ENCODE data around the gene IRF2BP1. TPM values are rescaled to one million over a fixed set of nuclear protein-coding genes. Genes with fewer than 3 reads are reported as not detected.

IRF2BP1 gene
- total RNA-seq, 3 donors from 2014 or later (not counting 1 experiment from before 2014, with no cell fraction given): 16.1 to 20.3 (median 19.6) TPM

DNA sequence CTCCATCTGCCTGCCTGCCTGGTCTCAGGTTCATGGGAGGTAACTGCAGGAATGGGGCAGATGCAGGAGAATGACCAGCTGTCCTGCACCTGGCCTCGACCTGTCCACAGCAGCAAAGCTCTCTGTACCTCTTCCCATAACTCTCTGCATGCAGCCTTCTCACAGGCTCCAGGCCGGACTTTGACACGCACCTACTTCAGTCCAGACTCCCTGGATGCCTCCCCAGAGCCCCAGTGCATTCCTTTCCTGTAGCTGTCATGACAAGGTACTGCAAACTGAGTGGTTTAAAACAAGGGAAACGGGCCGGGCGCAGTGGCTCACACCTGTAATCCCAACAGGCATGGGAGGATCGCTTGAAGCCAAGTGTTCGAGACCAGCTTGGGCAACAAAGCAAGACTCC is 25.4 kb upstream of the IRF2BP1 start:
- Histone ChIP-seq H3K36me3 (ENCODE audit: control insufficient read depth, insufficient read depth, low read length) (no peaks in the 10 kb centered on the region), H3K4me1 (ENCODE audit: control insufficient read depth, insufficient read depth, low read length) (no peaks in the 10 kb centered on the region), H3K27ac (ENCODE audit: low read length) (no peak overlapping the region), H3K9me3 (ENCODE audit: control insufficient read depth, insufficient read depth, low read length) (no peaks in the 10 kb centered on the region), H3K27me3 (ENCODE audit: control insufficient read depth, insufficient read depth, low read length) (no peaks in the 10 kb centered on the region), H3K4me3 (ENCODE audit: low read length) (no peak overlapping the region)
- ATAC-seq: no peak
- Mint-ChIP-seq H3K36me3 (no peaks in the 10 kb centered on the region), H3K27ac (no peak overlapping the region), H3K9me3 (no peaks in the 10 kb centered on the region), H3K27me3 (ENCODE audit: low read depth in 2 of 2) (peaks cover 21 to 24% of the 10 kb centered on the region in 2 donors), H3K4me3 (no peak overlapping the region), H3K4me1 (no peaks in the 10 kb centered on the region)
- 84% methylated on average over 8 of the region's 8 CpGs for WGBS (ENCODE audit: insufficient coverage)
- DNase-seq: no peak
- intact Hi-C loops (cut with micrococcal nuclease): no loop called here
- TF ChIP-seq, protein P1, sequence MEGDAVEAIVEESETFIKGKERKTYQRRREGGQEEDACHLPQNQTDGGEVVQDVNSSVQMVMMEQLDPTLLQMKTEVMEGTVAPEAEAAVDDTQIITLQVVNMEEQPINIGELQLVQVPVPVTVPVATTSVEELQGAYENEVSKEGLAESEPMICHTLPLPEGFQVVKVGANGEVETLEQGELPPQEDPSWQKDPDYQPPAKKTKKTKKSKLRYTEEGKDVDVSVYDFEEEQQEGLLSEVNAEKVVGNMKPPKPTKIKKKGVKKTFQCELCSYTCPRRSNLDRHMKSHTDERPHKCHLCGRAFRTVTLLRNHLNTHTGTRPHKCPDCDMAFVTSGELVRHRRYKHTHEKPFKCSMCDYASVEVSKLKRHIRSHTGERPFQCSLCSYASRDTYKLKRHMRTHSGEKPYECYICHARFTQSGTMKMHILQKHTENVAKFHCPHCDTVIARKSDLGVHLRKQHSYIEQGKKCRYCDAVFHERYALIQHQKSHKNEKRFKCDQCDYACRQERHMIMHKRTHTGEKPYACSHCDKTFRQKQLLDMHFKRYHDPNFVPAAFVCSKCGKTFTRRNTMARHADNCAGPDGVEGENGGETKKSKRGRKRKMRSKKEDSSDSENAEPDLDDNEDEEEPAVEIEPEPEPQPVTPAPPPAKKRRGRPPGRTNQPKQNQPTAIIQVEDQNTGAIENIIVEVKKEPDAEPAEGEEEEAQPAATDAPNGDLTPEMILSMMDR (IDR thresholded peaks at IDR 0.05): no peak

DNA sequence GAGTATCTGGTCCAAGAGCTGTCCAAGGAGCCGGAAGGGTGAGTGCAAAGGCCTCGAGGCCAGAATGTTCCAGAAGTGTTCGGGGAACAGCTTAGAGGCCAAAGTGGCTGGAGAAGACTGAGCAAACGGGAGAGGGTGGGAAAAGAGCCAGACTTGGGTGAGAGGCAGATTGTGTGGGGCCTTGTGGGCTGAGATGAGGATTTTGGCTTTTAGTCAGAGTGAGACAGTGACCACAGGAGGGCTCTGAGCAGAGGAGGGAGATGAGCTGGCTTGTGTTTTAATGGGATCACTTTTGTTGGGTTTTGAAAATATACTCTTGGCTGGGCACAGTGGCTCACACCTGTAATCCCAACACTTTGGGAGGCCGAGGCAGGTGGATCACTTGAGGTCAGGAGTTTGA is 23.0 kb upstream of the IRF2BP1 start:
- TF ChIP-seq, protein P1 (IDR thresholded peaks at IDR 0.05): no peak
- peaks cover 19 to 22% of the 10 kb centered on the region in 2 donors for H3K27me3 Mint-ChIP-seq (ENCODE audit: low read depth in 2 of 2)
- Histone ChIP-seq H3K9me3 (ENCODE audit: control insufficient read depth, insufficient read depth, low read length) (no peaks in the 10 kb centered on the region), H3K27ac (ENCODE audit: low read length) (no peak overlapping the region), H3K4me1 (ENCODE audit: control insufficient read depth, insufficient read depth, low read length) (no peaks in the 10 kb centered on the region), H3K4me3 (ENCODE audit: low read length) (no peak overlapping the region), H3K36me3 (ENCODE audit: control insufficient read depth, insufficient read depth, low read length) (no peaks in the 10 kb centered on the region), H3K27me3 (ENCODE audit: control insufficient read depth, insufficient read depth, low read length) (no peaks in the 10 kb centered on the region)
- no peak overlapping the region for H3K27ac Mint-ChIP-seq
- no peak for DNase-seq
- no peak overlapping the region for H3K4me3 Mint-ChIP-seq
- no peaks in the 10 kb centered on the region for H3K9me3 Mint-ChIP-seq
- WGBS (ENCODE audit: insufficient coverage): 81% methylated on average over 5 of the region's 5 CpGs
- ATAC-seq: no peak
- H3K36me3 Mint-ChIP-seq: no peaks in the 10 kb centered on the region
- intact Hi-C loops (cut with micrococcal nuclease): no loop called here
- H3K4me1 Mint-ChIP-seq: no peaks in the 10 kb centered on the region

DNA sequence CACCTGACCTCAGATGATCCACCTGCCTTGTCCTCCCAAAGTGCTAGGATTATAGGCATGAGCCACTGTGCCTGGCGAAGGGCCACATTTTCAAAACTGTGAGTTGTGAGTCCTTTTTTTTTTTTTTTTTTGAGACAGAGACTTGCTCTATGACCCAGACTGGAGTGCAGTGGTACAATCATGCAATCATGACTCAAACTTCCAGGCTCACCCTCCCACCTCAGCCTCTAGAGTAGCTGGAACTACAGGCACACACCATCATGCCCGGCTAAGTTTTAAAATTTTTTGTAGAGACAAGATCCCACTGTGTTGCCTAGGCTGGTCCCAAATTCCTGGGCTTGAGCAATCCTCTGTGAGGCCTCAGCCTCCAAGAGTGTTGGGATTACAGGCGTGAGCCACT is 20.3 kb upstream of the IRF2BP1 start:
- DNase-seq (no peak), ATAC-seq (no peak)
- intact Hi-C loops (cut with micrococcal nuclease): no loop called here
- peaks cover 3 to 11% of the 10 kb centered on the region in 2 donors for H3K27me3 Mint-ChIP-seq (ENCODE audit: low read depth in 2 of 2)
- Histone ChIP-seq H3K27ac (ENCODE audit: low read length) (no peak overlapping the region), H3K9me3 (ENCODE audit: control insufficient read depth, insufficient read depth, low read length) (no peaks in the 10 kb centered on the region), H3K4me1 (ENCODE audit: control insufficient read depth, insufficient read depth, low read length) (peaks cover 17% of the 10 kb centered on the region), H3K36me3 (ENCODE audit: control insufficient read depth, insufficient read depth, low read length) (no peaks in the 10 kb centered on the region), H3K27me3 (ENCODE audit: control insufficient read depth, insufficient read depth, low read length) (no peaks in the 10 kb centered on the region), H3K4me3 (ENCODE audit: low read length) (no peak overlapping the region)
- WGBS (ENCODE audit: insufficient coverage): 86% methylated on average over 3 of the region's 3 CpGs
- H3K4me3 Mint-ChIP-seq: no peak overlapping the region
- H3K36me3 Mint-ChIP-seq: no peaks in the 10 kb centered on the region
- peaks cover 0 to 19% of the 10 kb centered on the region in 2 donors for H3K4me1 Mint-ChIP-seq
- H3K27ac Mint-ChIP-seq: no peak overlapping the region
- no peaks in the 10 kb centered on the region for H3K9me3 Mint-ChIP-seq
- TF ChIP-seq, protein P1 (IDR thresholded peaks at IDR 0.05): no peak

DNA sequence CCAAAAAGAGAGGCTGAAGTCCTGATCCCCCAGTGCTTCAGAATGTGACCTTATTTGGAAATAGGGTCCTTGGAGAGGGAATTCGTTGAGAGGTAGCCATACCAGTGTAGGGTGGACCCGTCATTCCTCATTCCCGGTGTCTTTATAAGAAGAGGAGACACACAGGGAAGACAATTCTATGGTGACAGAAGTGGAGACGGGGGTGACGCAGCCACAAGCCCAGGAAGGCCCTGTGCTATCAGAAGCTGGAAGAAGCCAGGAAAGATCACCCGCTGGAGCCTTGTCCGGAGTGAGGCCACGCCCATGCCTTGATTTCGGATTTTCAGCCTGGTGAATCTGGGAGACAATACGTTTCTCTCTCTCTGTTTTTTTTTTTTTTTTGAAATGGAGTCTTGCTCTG is 19.1 kb upstream of the IRF2BP1 start:
- Histone ChIP-seq H3K9me3 (ENCODE audit: control insufficient read depth, insufficient read depth, low read length) (no peaks in the 10 kb centered on the region), H3K27ac (ENCODE audit: low read length) (no peak overlapping the region), H3K27me3 (ENCODE audit: control insufficient read depth, insufficient read depth, low read length) (no peaks in the 10 kb centered on the region), H3K36me3 (ENCODE audit: control insufficient read depth, insufficient read depth, low read length) (no peaks in the 10 kb centered on the region), H3K4me3 (ENCODE audit: low read length) (no peak overlapping the region), H3K4me1 (ENCODE audit: control insufficient read depth, insufficient read depth, low read length) (peaks cover 22% of the 10 kb centered on the region)
- Mint-ChIP-seq H3K27ac (no peak overlapping the region), H3K36me3 (no peaks in the 10 kb centered on the region), H3K4me3 (no peak overlapping the region), H3K27me3 (ENCODE audit: low read depth in 2 of 2) (peaks cover 0 to 10% of the 10 kb centered on the region in 2 donors), H3K4me1 (peaks cover 0 to 28% of the 10 kb centered on the region in 2 donors), H3K9me3 (no peaks in the 10 kb centered on the region)
- TF ChIP-seq, protein P1 (IDR thresholded peaks at IDR 0.05): no peak
- DNase-seq: no peak
- intact Hi-C loops (cut with micrococcal nuclease): no loop called here
- ATAC-seq: no peak
- WGBS (ENCODE audit: insufficient coverage): 91% methylated on average over 10 of the region's 10 CpGs

Data from natural killer cell (primary cell).